Fibroblast of mammary gland (primary cell): Measurements from ENCODE around the gene CLDN15.

Experiments used
- DNase-seq: peaks from one replicate; pipeline ENCODE4 v3.0.0-alpha.2; 2010; ENCODE audit warnings: low read depth
- H3K4me3 ChIP-seq: 2 replicates; pipeline ENCODE4 v1.5.1; 2011; ENCODE audit warnings: low read depth, mild to moderate bottlenecking, low read length, moderate library complexity; ENCODE audit not compliant: control insufficient read depth
- CTCF ChIP-seq: conservative IDR thresholded peaks from 2 replicates; pipeline ENCODE4 v1.5.1; 2011; ENCODE audit warnings: low read depth, low read length, inconsistent platforms; ENCODE audit not compliant: control insufficient read depth, insufficient read depth

CLDN15 gene

GRCh38 chr7:101236292-101236835, 1.2 kb downstream of the CLDN15 start:
- no peak for TF ChIP-seq CTCF
- DNase-seq: no peak
- no peak overlapping the region for H3K4me3 ChIP-seq

GRCh38 chr7:101235522-101235921, 2.1 kb downstream of the CLDN15 start:
- TF ChIP-seq CTCF: no peak
- DNase-seq: no peak
- H3K4me3 ChIP-seq: no peak overlapping the region

GRCh38 chr7:101235050-101235449, 2.6 kb downstream of the CLDN15 start:
- TF ChIP-seq CTCF: peak; percentile 37
- no peak overlapping the region for H3K4me3 ChIP-seq
- DNase-seq: no peak

- TF ChIP-seq CTCF: no peak
- no peak overlapping the region for H3K4me3 ChIP-seq
- DNase-seq: no peak
Measured at GRCh38 chr7:101234636-101235035, 3.0 kb downstream of the CLDN15 start.

- no peak overlapping the region for H3K4me3 ChIP-seq
- DNase-seq: no peak
- TF ChIP-seq CTCF: no peak
Measured at GRCh38 chr7:101233907-101234547, 3.6 kb downstream of the CLDN15 start.

GRCh38 chr7:101232141-101232850, 5.3 kb downstream of the CLDN15 start:
- no peak for DNase-seq
- H3K4me3 ChIP-seq: no peak overlapping the region
- no peak for TF ChIP-seq CTCF
